HEK293T (cell line): ENCODE data around the gene KMT2E.

Experiments used
- CTCF ChIA-PET: fragments of 350-600 bp; formaldehyde crosslinking; extraction: SDS; loops from one replicate; lab custom pipeline; 2021; ENCODE audit warnings: antibody characterized with exemption, inconsistent platforms; lab: Yijun Ruan, JAX
- POLR2A ChIA-PET: fragments of 350-600 bp; formaldehyde crosslinking; extraction: SDS; loops from one replicate; lab custom pipeline; 2020; ENCODE audit warnings: antibody characterized with exemption, inconsistent platforms; lab: Yijun Ruan, JAX
- DNase-seq: peaks from one replicate; pipeline ENCODE4 v3.0.0; 2012; ENCODE audit warnings: mixed read lengths; ENCODE audit errors: extremely low spot score
- ARNT ChIP-seq: fragments of 450-650 bp; IDR thresholded peaks from 2 replicates; pipeline ENCODE4 v1.6.1; 2017; ENCODE audit warnings: mild to moderate bottlenecking
- BHLHE40 ChIP-seq: fragments of 450-650 bp; IDR thresholded peaks from 2 replicates; pipeline ENCODE4 v1.6.1; 2016; ENCODE audit warnings: mild to moderate bottlenecking, moderate library complexity, borderline replicate concordance
- CTBP1 ChIP-seq: fragments of 450-650 bp; IDR thresholded peaks from 2 replicates; pipeline ENCODE4 v1.6.1; 2016; ENCODE audit warnings: borderline replicate concordance
- ELF4 ChIP-seq: fragments of 450-650 bp; IDR thresholded peaks from 2 replicates; pipeline ENCODE4 v1.6.1; 2017; ENCODE audit warnings: antibody characterized with exemption
- FOXA1 ChIP-seq: fragments of 450-650 bp; IDR thresholded peaks from 2 replicates; pipeline ENCODE4 v1.6.1; 2016; ENCODE audit warnings: mild to moderate bottlenecking
- FOXK2 ChIP-seq: fragments of 450-650 bp; IDR thresholded peaks from 2 replicates; pipeline ENCODE4 v1.6.1; 2016; ENCODE audit warnings: mild to moderate bottlenecking
- FOXM1 ChIP-seq: fragments of 450-650 bp; IDR thresholded peaks from 2 replicates; pipeline ENCODE4 v1.6.1; 2017; ENCODE audit warnings: mild to moderate bottlenecking, borderline replicate concordance
- HDGF ChIP-seq: fragments of 450-650 bp; IDR thresholded peaks from 2 replicates; pipeline ENCODE4 v1.6.1; 2017; ENCODE audit warnings: antibody characterized with exemption, borderline replicate concordance
- L3MBTL2 ChIP-seq: fragments of 450-650 bp; conservative IDR thresholded peaks from 2 replicates; pipeline ENCODE4 v1.6.1; 2016; ENCODE audit warnings: mild to moderate bottlenecking
- LEF1 ChIP-seq: fragments of 450-650 bp; IDR thresholded peaks from 2 replicates; pipeline ENCODE4 v1.6.1; 2017; ENCODE audit warnings: mild to moderate bottlenecking, borderline replicate concordance
- NFRKB ChIP-seq: fragments of 450-650 bp; IDR thresholded peaks from 2 replicates; pipeline ENCODE4 v1.6.1; 2016; ENCODE audit warnings: mild to moderate bottlenecking, moderate library complexity
- SP1 ChIP-seq: fragments of 450-650 bp; IDR thresholded peaks from 2 replicates; pipeline ENCODE4 v1.6.1; 2017
- SUZ12 ChIP-seq: fragments of 450-650 bp; IDR thresholded peaks from 2 replicates; pipeline ENCODE4 v1.6.1; 2016; ENCODE audit warnings: mild to moderate bottlenecking
- TARDBP ChIP-seq: fragments of 450-650 bp; IDR thresholded peaks from 2 replicates; pipeline ENCODE4 v1.6.1; 2016
- ZNF384 ChIP-seq: fragments of 450-650 bp; IDR thresholded peaks from 2 replicates; pipeline ENCODE4 v1.6.1; 2016
- TF ChIP-seq, protein P1 (sequence below): fragments of 450-650 bp; IDR thresholded peaks from 2 replicates; pipeline ENCODE4 v1.6.1; 2016

KMT2E gene

DNA sequence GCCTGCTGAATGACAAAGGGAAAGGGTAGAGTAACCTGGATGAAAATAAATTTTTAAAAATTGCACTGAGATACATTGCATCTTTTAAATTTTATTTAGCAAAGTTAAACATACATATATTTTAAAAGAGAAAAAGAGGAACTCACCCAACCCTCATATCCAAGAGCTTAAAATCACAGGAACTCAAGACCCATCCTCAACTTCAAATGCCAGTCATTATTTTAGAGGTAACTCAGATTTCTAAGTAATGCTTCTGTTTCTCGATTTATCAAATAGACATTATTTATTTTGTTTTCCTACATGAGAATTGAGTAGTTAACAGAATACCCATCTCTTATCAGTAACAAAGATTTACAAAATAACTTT is 32.4 kb upstream of the KMT2E start:
- ChIA-PET POLR2A (interaction anchor here (1.0 to 1.6 kb wide), 2 partner anchors 32 to 33 kb away, joined by 3 to 8 read pairs; partner anchors contain the start of gene KMT2E), CTCF (interaction anchor here (0.7 to 1.5 kb wide), 10 partner anchors 9 to 113 kb away, joined by 3 to 6 read pairs (median 3); no protein-coding TSS in a partner anchor)
- TF ChIP-seq SUZ12 (no peak), ELF4 (no peak), FOXA1 (no peak), HDGF (no peak), ZNF384 (no peak), ARNT (no peak), LEF1 (no peak), SP1 (no peak), L3MBTL2 (no peak)
- TF ChIP-seq, protein P1, sequence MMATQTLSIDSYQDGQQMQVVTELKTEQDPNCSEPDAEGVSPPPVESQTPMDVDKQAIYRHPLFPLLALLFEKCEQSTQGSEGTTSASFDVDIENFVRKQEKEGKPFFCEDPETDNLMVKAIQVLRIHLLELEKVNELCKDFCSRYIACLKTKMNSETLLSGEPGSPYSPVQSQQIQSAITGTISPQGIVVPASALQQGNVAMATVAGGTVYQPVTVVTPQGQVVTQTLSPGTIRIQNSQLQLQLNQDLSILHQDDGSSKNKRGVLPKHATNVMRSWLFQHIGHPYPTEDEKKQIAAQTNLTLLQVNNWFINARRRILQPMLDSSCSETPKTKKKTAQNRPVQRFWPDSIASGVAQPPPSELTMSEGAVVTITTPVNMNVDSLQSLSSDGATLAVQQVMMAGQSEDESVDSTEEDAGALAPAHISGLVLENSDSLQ: no peak

GRCh38 chr7:104982308-104983075 is 31.5 kb upstream of the KMT2E start:
- POLR2A ChIA-PET: interaction anchor here (1.7 to 2.0 kb wide), 2 partner anchors 28 to 32 kb away, joined by 5 to 21 read pairs; partner anchors contain the start of gene KMT2E
- peak; percentile 25 for DNase-seq
- CTCF ChIA-PET: interaction anchor here (1.0 to 1.2 kb wide), 3 partner anchors 14 to 112 kb away, joined by 3 to 5 read pairs (median 3); no protein-coding TSS in a partner anchor
- TF ChIP-seq FOXK2: no peak
- TF ChIP-seq, protein P1: peak; percentile 42

More for the DNA sequence above, 32.4 kb upstream of the KMT2E start:
- no peak for DNase-seq

DNA sequence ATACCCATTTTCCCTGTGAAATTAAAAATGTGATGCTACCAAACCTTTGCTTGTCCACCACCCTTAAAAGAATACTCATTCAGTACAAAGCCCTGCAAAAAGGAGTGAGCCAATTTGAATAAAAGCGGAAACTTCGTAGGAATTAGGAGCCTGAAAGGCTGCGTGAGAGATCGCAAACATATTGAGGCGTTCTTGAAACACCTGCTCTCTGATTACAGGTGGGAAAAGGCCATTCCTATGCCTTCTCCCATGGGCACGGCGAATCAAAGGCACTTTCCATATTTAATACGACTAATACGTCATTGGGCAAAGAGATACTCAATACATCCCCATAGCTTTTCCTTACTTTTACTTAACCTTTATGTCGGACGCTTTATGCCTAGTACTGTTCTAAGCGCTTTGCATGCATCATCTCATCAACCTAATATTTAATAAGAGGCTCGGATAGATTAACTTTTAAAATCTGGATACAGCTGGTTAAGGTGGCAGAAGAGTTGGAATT is 30.9 kb upstream of the KMT2E start:
- no peak for DNase-seq
- TF ChIP-seq BHLHE40: no peak
- TF ChIP-seq LEF1: no peak
- TF ChIP-seq FOXA1: no peak
- no peak for TF ChIP-seq TARDBP
- no peak for TF ChIP-seq ELF4
- no peak for TF ChIP-seq CTBP1
- TF ChIP-seq SUZ12: no peak
- no peak for TF ChIP-seq HDGF
- TF ChIP-seq FOXK2: no peak
- no peak for TF ChIP-seq NFRKB
- TF ChIP-seq, protein P1: no peak
- no peak for TF ChIP-seq ARNT
- TF ChIP-seq L3MBTL2: no peak
- TF ChIP-seq SP1: no peak
- no peak for TF ChIP-seq ZNF384
- no peak for TF ChIP-seq FOXM1
- CTCF ChIA-PET: interaction anchor here (0.9 to 1.0 kb wide), 2 partner anchors 23 to 28 kb away, joined by 3 read pairs; no protein-coding TSS in a partner anchor

GRCh38 chr7:104983578-104984539 is 30.1 kb upstream of the KMT2E start:
- CTCF ChIA-PET: interaction anchor here (0.6 to 0.9 kb wide), 4 partner anchors 27 to 598 kb away, joined by 3 read pairs; no protein-coding TSS in a partner anchor
- POLR2A ChIA-PET: interaction anchor here (0.6 to 2.0 kb wide), 8 partner anchors 12 to 80 kb away, joined by 3 to 21 read pairs (median 4); partner anchors contain the start of gene KMT2E
- peak; percentile 25 for DNase-seq
- TF ChIP-seq ELF4: no peak
- no peak for TF ChIP-seq HDGF
- no peak for TF ChIP-seq FOXM1
- TF ChIP-seq LEF1: no peak
- no peak for TF ChIP-seq TARDBP
- no peak for TF ChIP-seq BHLHE40
- TF ChIP-seq, protein P1: no peak
- TF ChIP-seq NFRKB: no peak

More for the DNA sequence above, 30.9 kb upstream of the KMT2E start:
- POLR2A ChIA-PET: interaction anchor here (1.0 to 2.0 kb wide), 4 partner anchors 24 to 44 kb away, joined by 4 to 21 read pairs (median 4); partner anchors contain the start of gene KMT2E
